ENCODE results near the gene LYRM7.

DNA sequence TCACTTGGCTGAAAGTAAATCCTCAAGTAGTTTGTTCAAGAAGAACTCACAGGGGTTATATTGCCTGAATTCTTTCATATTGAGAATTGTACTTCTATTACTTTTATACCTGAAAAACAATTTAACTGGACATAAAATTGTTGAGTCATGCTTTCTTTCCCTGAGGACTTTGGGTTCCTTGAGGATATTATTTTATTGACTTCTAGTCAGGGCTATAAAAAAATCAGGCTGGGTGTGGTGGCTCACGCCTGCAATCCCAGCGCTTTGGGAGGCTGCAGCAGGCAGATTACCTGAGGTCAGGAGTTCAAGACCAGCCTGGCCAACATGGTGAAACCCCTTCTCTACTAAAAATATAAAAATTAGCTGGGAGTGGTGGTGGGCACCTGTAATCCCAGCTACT lies 75.2 kb downstream of the LYRM7 start:
- no peak for TF ChIP-seq CTCF (IDR thresholded peaks at IDR 0.05; ENCODE audit: poor library complexity)
- TF ChIP-seq EZH2 (IDR thresholded peaks at IDR 0.05; ENCODE audit: borderline replicate concordance): no peak
